ENCODE results near the gene PDE4D.

- no peak for TF ChIP-seq CTCF (IDR thresholded peaks at IDR 0.05)
- TF ChIP-seq POLR2A (IDR thresholded peaks at IDR 0.05): no peak
Measured at GRCh38 chr5:58993461-58993860, 900.1 kb downstream of the PDE4D start.
